Measurements from ENCODE around the gene CFAP119.

The CFAP119 gene

DNA sequence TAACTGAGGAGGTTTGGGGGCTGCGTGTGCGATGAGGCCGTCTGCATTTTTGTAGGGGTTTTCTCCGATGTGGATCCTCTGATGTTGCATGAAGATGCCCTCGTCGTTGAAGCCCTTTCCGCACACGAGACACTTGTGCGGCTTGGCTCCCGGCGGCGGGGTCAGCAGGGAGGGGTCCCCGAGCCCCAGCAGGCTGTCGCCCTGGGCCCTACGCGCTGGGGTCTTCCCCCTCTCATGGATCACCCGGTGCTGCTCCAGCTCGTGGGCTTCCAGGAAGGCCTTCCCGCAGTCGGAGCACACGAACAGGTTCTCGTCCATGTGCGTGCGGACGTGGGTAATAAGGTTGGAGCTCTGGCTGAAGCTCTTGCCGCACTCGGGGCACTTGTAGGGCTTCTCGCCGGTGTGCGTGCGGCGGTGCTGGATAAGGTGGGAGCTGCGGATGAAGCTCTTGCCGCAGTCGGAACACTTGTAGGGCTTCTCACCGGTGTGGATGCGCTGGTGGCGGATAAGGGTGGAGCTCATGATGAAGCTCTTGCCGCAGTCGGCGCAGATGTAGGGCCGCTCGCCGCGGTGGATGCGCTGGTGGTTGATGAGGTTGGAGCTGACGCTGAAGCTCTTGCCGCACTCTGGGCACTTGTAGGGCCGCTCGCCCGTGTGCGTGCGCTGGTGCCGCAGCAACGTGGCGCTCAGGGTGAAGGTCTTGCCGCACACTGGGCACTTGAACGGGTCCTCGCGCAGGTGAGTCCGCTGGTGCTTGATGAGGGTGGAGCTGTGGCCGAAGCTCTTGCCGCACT, 20.8 kb upstream of the CFAP119 start:
- DNase-seq (ENCODE audit: low spot score): no peak

DNA sequence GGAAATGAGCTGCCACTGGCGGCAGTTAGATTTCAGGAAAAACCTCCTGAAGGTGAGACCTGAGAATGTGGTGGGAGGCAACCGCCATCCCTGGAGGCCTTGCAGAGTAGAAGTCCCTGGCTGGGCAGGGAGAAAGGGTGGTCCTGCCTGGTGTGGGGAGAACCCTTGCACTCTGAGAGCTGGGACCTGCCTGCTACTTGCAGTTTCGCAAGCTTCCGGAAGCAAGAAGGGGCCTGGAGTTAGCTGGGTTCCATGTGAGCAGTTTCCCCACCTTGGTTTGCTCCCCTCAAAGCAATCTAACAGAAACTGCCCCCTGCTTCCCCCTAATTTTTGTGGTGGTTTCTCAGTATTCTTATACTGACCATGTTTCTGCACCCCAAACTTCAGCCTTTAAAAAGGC, 18.7 kb upstream of the CFAP119 start:
- no peak for DNase-seq (ENCODE audit: low spot score)

GRCh38 chr16:30780021-30780420, 18.2 kb upstream of the CFAP119 start:
- no peak for DNase-seq (ENCODE audit: low spot score)

- no peak for DNase-seq (ENCODE audit: low spot score)
These were observed 17.7 kb upstream of the CFAP119 start for GRCh38 chr16:30779596-30779995.

GRCh38 chr16:30778549-30779244, 16.8 kb upstream of the CFAP119 start:
- no peak for DNase-seq (ENCODE audit: low spot score)

DNA sequence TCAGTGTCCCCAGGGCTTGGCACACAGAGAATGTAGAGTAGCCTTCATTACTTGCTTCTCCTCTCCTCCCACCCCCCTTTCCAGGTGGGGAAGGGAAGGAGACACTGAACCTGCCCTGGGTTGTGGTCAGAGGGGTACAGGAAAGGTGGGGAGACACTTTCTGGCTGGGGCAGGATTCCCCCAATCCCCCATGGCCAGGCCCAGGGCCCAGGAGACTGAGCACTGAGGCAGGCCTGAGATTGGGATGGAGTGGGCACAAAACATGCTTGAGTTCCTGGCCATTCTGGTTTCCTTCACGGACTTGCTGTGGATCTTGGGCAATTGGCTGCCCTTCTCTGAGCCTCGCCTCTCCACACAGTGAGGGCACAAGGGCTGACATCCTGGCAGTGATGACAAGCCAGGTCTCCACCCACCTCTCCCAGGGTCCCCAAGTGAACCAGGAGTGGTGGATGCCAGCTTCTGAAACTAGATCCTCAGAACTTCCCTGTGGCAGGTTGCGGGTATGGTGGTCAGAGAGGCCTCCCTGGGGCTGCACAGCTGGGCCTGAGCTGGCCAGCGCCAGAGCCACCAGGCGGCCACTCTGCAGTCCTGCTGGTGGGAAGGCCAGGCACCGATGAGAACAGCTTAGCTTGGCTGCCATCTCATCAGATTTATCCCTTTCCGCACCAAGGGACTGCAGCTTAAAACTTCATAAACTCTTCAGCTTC, 15.9 kb upstream of the CFAP119 start:
- no peak for DNase-seq (ENCODE audit: low spot score)

DNA sequence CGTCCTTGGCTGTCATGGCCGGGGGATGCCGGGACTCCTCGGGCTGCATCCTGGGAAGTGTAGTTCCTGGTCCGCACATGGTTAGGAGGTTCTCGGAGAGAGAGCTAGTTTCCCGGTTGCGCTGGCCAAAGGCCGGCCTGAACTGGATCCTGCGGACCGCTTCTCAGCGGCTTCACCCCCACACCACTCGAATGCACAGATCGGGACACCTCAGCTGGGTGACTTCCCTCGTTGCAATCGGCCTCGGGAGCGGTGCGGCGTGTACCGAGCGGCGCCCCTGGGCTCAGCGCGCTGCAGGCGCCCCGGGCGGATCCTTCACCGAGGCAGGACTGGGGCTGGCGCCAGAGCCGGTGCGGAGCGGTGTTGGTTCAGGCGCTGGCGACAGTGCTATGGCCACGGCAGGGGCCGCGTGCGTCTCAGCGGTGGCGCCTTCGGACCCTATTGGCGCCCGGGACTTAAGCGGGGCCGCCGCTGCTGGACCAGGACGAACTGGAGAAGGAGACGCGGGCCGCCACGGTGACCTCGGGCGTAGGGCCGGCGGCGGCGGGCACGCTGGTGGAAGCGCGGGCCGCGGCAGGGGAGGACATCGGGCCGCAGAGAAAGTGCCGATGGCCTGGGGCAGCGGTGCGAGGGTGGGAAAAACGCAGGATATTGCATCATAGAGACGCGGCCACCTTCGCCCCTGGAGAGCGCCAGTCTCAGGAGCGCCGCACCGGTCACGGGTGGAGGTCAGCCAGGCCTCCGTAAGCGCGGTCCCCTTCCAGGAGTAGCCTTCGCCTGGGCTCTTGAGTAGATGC, 13.7 kb upstream of the CFAP119 start:
- DNase-seq (ENCODE audit: low spot score): peak; percentile 98

DNA sequence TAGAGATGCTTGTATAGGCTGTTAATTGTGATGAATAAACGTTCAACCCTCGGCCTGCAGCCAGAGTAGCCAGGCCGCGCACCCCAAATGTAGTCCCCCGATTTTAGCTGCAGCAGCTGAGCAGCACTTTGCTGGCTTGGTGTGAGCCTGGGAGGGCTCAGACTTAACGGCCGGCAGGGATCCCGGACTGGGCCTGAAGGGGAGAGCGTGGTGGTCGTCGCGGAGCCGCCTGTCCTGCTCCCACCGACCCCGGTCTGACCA, 13.2 kb upstream of the CFAP119 start:
- DNase-seq (ENCODE audit: low spot score): no peak

DNA sequence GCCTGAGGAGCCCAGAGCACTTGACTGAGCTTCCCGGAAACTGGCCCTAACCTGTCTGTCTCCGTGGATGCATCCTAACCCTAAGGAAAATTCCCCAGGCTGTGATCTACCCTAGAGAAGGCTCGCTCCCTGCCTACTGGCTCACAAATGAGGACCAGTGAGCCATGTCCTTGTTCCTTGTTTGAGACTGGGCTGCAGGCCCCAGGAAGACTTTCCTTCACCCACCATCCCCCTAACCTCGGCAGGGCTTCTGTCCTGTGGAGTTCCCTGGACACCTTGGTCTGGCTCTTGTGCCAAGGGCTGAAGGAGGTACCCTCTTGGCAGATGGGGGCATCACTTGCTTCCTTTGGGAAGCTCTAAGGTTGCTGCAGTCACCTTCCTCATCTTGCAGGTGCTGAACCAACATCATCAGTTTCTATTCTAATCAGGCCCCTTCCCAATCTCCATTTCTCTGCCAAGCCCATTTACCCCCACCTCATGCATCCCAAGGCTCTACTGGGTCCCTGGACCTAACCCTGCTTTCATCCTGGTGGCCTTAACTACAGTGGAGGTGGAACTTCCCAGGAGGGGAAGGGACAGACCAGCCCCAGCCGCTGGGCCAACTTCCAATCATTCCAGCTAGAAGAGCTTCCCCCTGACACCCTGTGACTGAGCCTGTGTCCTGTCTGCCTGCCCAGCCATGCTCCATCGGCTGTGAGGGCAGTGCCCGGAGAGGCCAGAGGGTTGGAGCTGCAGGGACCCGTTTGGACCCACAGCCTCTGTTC, 12.7 kb upstream of the CFAP119 start:
- peak; percentile 54 for DNase-seq (ENCODE audit: low spot score)

DNA sequence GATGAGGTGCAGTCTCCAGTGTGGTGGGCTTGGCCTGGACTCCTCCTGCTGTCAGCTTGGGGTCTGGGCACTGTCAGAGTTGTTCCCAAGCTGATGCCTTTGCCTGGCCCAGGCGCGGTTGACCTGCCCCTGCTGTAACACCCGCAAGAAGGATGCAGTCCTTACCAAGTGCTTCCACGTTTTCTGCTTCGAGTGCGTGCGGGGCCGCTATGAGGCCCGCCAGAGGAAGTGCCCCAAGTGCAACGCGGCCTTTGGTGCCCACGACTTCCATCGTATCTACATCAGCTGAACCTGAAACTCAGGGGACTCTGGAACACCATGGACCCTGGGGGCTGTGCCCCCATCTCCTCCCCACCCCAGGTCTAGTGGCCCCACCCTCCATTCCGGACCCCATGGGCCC, 12.0 kb upstream of the CFAP119 start:
- no peak for DNase-seq (ENCODE audit: low spot score)

DNA sequence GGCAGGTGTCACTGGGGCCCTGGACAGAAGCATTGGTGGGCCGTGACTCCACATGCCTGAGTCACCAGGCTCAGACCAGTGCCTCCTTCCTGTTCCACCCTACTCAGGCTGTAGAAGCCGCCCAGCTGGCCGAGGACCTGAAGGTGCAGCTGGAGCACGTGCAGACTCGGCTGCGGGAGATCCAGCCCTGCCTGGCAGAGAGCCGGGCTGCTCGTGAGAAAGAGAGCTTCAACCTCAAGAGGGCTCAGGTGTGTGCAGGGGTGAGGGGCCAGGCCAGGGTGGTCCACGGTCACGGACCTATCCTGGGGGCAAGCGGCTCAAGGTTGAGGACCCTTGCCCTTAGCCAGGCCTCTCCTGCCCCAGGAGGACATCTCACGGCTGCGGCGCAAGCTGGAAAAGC, 9.9 kb upstream of the CFAP119 start:
- DNase-seq (ENCODE audit: low spot score): no peak

- DNase-seq (ENCODE audit: low spot score): no peak
These were observed 7.7 kb upstream of the CFAP119 start for GRCh38 chr16:30769379-30770089.

DNA sequence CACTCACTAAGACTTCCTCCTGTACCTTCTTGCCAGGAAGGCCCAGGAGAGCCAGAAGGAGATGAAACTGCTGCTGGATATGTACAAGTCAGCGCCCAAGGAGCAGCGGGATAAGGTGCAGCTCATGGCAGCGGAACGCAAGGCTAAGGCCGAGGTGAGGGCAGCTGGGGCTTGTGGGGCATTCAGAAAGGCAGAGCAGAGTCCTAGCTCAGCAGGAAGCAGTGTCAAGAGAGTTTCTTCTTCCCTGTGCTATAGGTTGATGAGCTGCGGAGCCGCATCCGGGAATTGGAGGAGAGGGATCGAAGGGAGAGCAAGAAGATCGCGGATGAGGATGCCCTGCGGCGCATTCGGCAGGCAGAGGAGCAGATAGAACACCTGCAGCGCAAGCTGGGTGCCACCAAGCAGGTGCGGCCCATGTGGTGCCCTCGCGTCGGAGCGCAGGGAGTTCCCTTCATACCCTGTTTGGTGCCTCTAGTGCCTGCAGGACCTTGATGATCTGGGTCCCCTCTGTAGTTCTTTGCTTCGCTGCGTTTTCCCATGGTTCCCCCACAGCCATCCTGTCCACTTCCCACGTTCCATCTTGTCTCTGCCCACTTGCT, 6.8 kb upstream of the CFAP119 start:
- DNase-seq (ENCODE audit: low spot score): no peak

DNA sequence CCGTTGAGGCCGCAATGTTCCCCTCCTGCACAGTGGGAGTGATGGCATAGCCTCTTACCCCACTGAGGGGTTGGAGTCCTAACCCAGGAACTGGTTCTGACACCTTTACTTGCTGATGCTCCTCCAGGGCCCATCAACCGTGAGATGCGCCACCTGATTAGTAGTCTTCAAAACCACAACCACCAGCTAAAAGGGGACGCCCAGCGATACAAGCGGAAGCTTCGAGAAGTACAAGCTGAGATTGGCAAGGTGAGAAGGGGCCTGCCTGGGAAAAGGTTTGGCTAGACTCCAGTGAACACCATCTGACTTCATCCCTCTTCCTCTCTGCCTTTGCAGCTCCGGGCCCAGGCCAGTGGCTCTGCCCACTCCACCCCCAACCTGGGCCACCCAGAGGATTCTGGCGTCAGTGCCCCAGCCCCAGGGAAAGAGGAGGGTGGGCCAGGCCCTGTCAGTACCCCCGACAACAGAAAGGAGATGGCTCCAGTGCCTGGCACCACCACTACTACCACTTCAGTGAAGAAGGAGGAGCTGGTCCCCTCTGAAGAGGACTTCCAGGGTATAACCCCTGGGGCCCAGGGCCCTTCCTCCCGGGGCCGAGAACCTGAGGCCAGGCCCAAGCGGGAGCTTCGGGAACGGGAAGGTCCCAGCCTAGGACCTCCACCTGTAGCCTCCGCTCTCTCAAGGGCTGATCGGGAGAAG, 6.1 kb upstream of the CFAP119 start:
- DNase-seq (ENCODE audit: low spot score): no peak

GRCh38 chr16:30766933-30767284, 5.0 kb upstream of the CFAP119 start:
- no peak for DNase-seq (ENCODE audit: low spot score)

DNA sequence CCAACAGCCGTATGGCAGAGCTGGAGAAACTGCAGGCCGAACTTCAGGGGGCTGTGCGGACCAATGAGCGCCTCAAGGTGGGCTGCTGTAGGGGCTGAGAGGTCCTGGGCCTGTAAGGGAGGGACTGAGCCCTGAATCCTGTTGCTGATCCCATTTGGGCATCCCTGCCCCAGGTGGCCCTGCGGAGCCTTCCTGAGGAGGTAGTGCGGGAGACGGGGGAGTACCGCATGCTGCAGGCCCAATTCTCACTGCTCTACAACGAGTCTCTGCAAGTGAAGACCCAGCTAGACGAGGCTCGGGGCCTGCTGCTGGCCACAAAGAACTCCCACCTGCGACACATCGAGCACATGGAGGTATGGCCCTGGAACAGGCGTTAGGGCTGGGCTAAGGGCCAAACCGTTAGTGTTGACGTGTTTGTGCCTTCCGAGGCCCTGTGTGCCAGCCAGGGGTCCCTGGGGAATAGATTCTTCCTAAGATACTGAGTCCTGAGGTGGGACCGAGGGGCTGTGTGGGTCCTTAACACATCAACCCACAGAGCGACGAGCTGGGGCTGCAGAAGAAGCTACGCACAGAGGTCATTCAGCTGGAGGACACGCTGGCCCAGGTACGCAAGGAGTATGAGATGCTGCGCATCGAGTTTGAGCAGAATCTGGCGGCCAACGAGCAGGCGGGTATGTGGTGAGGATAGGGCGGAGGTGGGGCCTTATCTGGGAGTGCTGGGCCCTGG, 4.5 kb upstream of the CFAP119 start:
- no peak for DNase-seq (ENCODE audit: low spot score)

GRCh38 chr16:30764816-30765465, 3.1 kb upstream of the CFAP119 start:
- no peak for DNase-seq (ENCODE audit: low spot score)

DNA sequence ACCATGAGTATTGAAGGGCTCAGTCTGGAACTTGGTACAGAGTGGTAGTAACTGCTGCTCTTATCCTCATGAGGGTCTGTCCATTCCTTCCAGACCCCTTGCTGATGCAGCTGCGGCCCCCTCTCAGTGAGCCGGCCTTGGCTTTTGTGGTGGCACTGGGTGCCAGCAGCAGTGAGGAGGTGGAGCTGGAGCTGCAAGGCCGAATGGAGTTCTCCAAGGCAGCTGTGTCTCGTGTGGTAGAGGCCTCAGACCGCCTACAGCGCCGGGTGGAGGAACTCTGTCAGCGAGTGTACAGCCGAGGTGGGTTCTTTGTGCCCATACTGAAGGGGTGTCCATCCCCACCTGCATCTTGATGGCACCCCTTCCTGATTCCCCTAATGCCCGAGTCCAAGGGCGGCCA, 2.2 kb upstream of the CFAP119 start:
- DNase-seq (ENCODE audit: low spot score): no peak
